OCI-LY1 (cell line): ENCODE results near the gene ENTPD7.

Source experiments
- CTCF ChIP-seq: fragments of 200-600 bp; sonication (generic), shearing (Covaris generic); IDR thresholded peaks from 2 replicates; pipeline ENCODE4 v1.5.1; 2017; ENCODE audit warnings: mild to moderate bottlenecking, antibody characterized with exemption, low read length, moderate library complexity, mixed read lengths
- EZH2 ChIP-seq: fragments of 200-600 bp; sonication (generic), shearing (Covaris generic); IDR thresholded peaks from 2 replicates; pipeline ENCODE4 v1.8.0; 2017; ENCODE audit warnings: borderline replicate concordance, mixed run types, mild to moderate bottlenecking, antibody characterized with exemption, low read length, moderate library complexity, mixed read lengths

- TF ChIP-seq EZH2 (no peak), CTCF (no peak)
Observed at GRCh38 chr10:99733366-99733765, 74.1 kb downstream of the ENTPD7 start.
